ENCODE measurements around the gene CPEB2. TPM values are rescaled to one million over a fixed set of nuclear protein-coding genes. Genes with fewer than 3 reads are reported as not detected.

Gene CPEB2
- total and polyA plus RNA-seq, 8 donors = 1.7 to 9.2 (median 6.5) TPM

DNA sequence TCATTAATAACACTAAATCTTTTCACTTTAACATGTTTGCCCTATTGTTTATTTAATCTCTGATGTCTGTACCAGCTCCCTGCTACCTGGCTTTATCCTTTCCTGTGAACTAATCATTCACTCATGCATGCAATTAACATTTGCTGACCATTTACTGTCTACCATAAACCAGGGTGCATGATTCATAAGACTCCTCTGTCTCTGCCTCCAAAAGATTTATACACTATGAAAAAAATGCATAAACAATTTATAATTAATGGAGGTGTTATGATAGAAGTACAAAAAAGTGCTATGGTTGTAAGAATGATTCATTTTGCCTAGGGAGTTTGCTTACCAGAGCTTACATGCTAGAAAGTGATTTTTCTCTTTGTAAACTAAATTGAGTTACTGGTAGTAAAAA is 24.5 kb upstream of the CPEB2 start:
- no peak for FAIRE-seq
- peaks cover 0 to under 1% (median 0%) of the 10 kb centered on the region in 4 donors for H3K27me3 ChIP-seq
- H3K27ac ChIP-seq = no peak overlapping the region
- no peaks in the 10 kb centered on the region for H3K36me3 ChIP-seq
- ATAC-seq = no peak
- DNase-seq = no peak
- no peaks in the 10 kb centered on the region for H3K4me1 ChIP-seq
- intact Hi-C loops (cut with DNase I) = no loop called here
- no peaks in the 10 kb centered on the region for H3K9me3 ChIP-seq
- no peak overlapping the region for H3K4me3 ChIP-seq
- TF ChIP-seq, protein P1, sequence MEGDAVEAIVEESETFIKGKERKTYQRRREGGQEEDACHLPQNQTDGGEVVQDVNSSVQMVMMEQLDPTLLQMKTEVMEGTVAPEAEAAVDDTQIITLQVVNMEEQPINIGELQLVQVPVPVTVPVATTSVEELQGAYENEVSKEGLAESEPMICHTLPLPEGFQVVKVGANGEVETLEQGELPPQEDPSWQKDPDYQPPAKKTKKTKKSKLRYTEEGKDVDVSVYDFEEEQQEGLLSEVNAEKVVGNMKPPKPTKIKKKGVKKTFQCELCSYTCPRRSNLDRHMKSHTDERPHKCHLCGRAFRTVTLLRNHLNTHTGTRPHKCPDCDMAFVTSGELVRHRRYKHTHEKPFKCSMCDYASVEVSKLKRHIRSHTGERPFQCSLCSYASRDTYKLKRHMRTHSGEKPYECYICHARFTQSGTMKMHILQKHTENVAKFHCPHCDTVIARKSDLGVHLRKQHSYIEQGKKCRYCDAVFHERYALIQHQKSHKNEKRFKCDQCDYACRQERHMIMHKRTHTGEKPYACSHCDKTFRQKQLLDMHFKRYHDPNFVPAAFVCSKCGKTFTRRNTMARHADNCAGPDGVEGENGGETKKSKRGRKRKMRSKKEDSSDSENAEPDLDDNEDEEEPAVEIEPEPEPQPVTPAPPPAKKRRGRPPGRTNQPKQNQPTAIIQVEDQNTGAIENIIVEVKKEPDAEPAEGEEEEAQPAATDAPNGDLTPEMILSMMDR (IDR thresholded peaks at IDR 0.05) = no peak

DNA sequence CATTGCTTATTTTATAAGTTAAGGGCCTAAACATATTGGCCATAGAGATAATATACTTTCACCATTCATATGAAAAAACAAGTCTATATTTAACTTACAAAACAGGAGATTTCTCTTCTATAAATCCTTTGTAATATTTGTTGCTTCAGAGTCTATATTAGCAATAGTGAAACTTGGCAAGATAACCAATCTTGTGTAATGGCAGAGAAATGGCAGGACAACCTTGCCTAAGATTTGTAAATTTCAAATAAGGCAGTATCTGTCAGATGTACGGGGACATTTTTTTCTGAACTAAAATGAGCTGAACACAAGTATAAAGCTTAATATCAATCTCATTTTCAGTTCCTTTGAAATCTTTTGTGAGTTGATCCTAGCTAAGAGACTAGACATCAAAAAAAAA is 17.8 kb upstream of the CPEB2 start:
- Histone ChIP-seq H3K27ac (no peak overlapping the region), H3K4me1 (peaks cover 0 to 3% (median 0%) of the 10 kb centered on the region in 3 donors), H3K9me3 (peaks cover 0 to 3% (median 0%) of the 10 kb centered on the region in 4 donors), H3K27me3 (no peaks in the 10 kb centered on the region), H3K4me3 (no peak overlapping the region), H3K36me3 (no peaks in the 10 kb centered on the region)
- intact Hi-C loops (cut with DNase I) = no loop called here
- no peak for DNase-seq
- 37 to 51% methylated on average over 1 of the region's 1 CpG for WGBS, 2 donors
- ATAC-seq = no peak
- FAIRE-seq = no peak
- TF ChIP-seq, protein P1 (IDR thresholded peaks at IDR 0.05) = no peak

DNA sequence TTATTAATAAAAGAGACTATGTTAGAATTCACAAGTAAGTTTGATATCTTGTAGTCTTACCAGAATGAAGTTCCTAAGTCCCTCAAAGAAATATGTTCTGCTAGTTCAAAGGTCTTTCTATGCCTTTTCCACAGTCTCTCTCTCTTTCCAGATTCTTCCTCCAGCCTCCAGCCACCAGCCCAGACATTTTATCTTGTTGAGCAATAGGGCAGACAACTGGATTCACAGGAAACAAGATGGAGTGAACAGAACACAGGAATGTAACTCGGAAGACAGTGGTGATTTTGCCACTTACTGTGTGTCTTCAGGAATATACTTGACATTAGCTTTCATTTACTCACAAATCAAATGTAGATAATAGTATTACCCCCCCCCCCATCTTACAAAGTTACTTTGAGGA is 17.1 kb upstream of the CPEB2 start:
- H3K4me3 ChIP-seq = no peak overlapping the region
- intact Hi-C loops (cut with DNase I) = no loop called here
- H3K9me3 ChIP-seq = peaks cover 0 to 3% (median 0%) of the 10 kb centered on the region in 4 donors
- TF ChIP-seq, protein P1 (IDR thresholded peaks at IDR 0.05) = no peak
- H3K4me1 ChIP-seq = peaks cover 0 to 3% (median 0%) of the 10 kb centered on the region in 3 donors
- ATAC-seq = no peak
- H3K27ac ChIP-seq = no peak overlapping the region
- DNase-seq = no peak
- WGBS, 2 donors = 87 to 97% methylated on average over 1 of the region's 1 CpG
- H3K36me3 ChIP-seq = no peaks in the 10 kb centered on the region
- no peaks in the 10 kb centered on the region for H3K27me3 ChIP-seq
- no peak for FAIRE-seq

DNA sequence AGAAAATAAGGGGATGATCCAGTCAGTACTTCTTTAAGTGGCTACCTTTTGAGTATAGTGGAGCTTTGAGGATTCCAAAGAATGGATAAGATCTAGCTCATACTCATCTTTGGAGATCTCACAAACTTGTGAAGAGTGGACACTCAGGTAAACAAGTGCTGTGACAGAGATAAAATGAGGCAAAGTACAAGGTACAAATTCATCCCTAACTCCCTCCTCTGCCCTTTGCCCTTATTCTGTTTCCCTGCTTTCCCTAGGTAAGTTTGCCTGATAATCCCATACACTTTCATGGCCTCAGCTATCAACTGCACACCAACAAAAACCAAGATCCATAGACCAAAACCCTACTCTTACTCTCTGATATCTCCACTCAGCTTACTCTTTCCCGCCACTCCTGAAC is 16.4 kb upstream of the CPEB2 start:
- no peak for ATAC-seq
- no peaks in the 10 kb centered on the region for H3K27me3 ChIP-seq
- H3K27ac ChIP-seq = no peak overlapping the region
- WGBS, 2 donors = 95 to 99% methylated on average over 1 of the region's 1 CpG
- TF ChIP-seq, protein P1 (IDR thresholded peaks at IDR 0.05) = no peak
- H3K9me3 ChIP-seq = peaks cover 0 to 3% (median 0%) of the 10 kb centered on the region in 4 donors
- intact Hi-C loops (cut with DNase I) = no loop called here
- no peak for FAIRE-seq
- H3K36me3 ChIP-seq = no peaks in the 10 kb centered on the region
- DNase-seq = no peak
- H3K4me3 ChIP-seq = no peak overlapping the region
- H3K4me1 ChIP-seq = peaks cover 0 to 3% (median 0%) of the 10 kb centered on the region in 3 donors

DNA sequence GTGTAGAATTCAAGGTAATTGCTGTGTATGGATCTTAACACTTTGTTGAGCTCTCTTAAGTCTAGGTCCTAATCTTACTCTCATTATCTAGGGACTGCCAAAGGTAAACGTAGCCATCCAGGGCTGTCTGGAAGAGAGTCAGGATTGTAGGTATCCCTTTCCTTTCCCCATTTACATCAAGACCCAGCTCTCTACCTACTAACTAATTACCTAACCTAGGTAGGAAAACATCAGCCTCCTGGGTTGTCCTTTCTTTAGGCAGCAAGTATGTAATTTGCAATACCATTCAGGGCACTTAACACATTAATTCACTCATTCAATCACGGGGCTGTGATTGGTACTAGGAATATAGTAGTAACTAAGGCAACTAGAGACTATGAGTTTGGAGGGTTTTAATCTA is 15.2 kb upstream of the CPEB2 start:
- TF ChIP-seq, protein P1 (IDR thresholded peaks at IDR 0.05) = no peak
- 59 to 64% methylated on average over 2 of the region's 2 CpGs for WGBS, 2 donors
- Histone ChIP-seq H3K4me3 (no peak overlapping the region), H3K36me3 (no peaks in the 10 kb centered on the region), H3K27me3 (no peaks in the 10 kb centered on the region), H3K27ac (no peak overlapping the region), H3K4me1 (peaks cover 0 to 3% (median 0%) of the 10 kb centered on the region in 3 donors), H3K9me3 (peaks cover 0 to 3% (median 0%) of the 10 kb centered on the region in 4 donors)
- FAIRE-seq (no peak), DNase-seq (no peak), ATAC-seq (no peak)
- intact Hi-C loops (cut with DNase I) = no loop called here

Measured in pancreas (tissue), 10 donors.